CD14-positive monocyte (primary cell): ENCODE measurements around the gene MT1E. TPM values are rescaled to one million over a fixed set of nuclear protein-coding genes. Genes with fewer than 3 reads are reported as not detected.
A peak's percentile ranks its signal among the peaks of the same experiment; 100 is the strongest.
"Not testable (repeated sequence)": the region's sequence is repeated elsewhere in the genome, so short reads cannot be mapped to it uniquely, and the experiment has no call there.

Experiments
- DNase-seq, 3 donors: peaks; one replicate each; pipeline ENCODE4 v3.0.0-alpha.2; 2011 to 2022
- H2AFZ ChIP-seq: 2 replicates; pipeline ENCODE4 v1.6.0; 2012; ENCODE audit warnings: mild to moderate bottlenecking, low read depth, low read length, inconsistent platforms; ENCODE audit not compliant: insufficient read depth, poor library complexity, severe bottlenecking
- H3K27ac ChIP-seq, 2 donors: 1 replicate in 1 of 2; 2 replicates in 1 of 2; pipeline ENCODE4 v1.5.1; 2012 to 2013; ENCODE audit warnings: low read length in 2 of 2, control low read depth in 1 of 2, inconsistent platforms in 1 of 2, low read depth in 1 of 2, mild to moderate bottlenecking in 1 of 2
- H3K27me3 ChIP-seq, 2 donors: one replicate each; pipeline versions ENCODE4 v1.6.0 to v1.6.1; 2011 to 2013; ENCODE audit warnings: low read length in 2 of 2; ENCODE audit not compliant: control insufficient read depth in 2 of 2, insufficient read depth in 2 of 2
- H3K36me3 ChIP-seq, 2 donors: replicated peaks in 1 of 2; 1 replicate in 1 of 2; 2 replicates in 1 of 2; pipeline versions ENCODE4 v1.5.1 to v1.6.1; 2012 to 2013; ENCODE audit warnings: low read length in 2 of 2, control low read depth in 1 of 2, inconsistent platforms in 1 of 2, mild to moderate bottlenecking in 1 of 2; ENCODE audit not compliant: insufficient read depth in 2 of 2, control insufficient read depth in 1 of 2
- H3K4me1 ChIP-seq, 2 donors: 1 replicate in 1 of 2; 2 replicates in 1 of 2; pipeline versions ENCODE4 v1.5.1 to v1.6.1; 2012 to 2013; ENCODE audit warnings: low read length in 2 of 2, control low read depth in 1 of 2, inconsistent platforms in 1 of 2, mild to moderate bottlenecking in 1 of 2, moderate library complexity in 1 of 2; ENCODE audit not compliant: insufficient read depth in 2 of 2, control insufficient read depth in 1 of 2
- H3K4me2 ChIP-seq: replicated peaks from 2 replicates; pipeline ENCODE3; 2012; ENCODE audit warnings: low read length, moderate library complexity, mild to moderate bottlenecking; ENCODE audit not compliant: poor library complexity, severe bottlenecking; ENCODE audit errors: extremely low read depth
- H3K4me3 ChIP-seq, 3 experiments: fragments of 200-600 bp in 1 of 3; sonication (generic) in 1 of 3; replicated peaks in 1 of 3; 1 replicate in 2 of 3; 2 replicates in 1 of 3; pipeline ENCODE4 v1.5.1; 2011 to 2013; ENCODE audit warnings: low read length in 3 of 3, mild to moderate bottlenecking in 3 of 3, control low read depth in 2 of 3, low read depth in 2 of 3, inconsistent platforms in 1 of 3, moderate library complexity in 1 of 3
- H3K79me2 ChIP-seq: 2 replicates; pipeline ENCODE4 v1.6.0; 2012; ENCODE audit warnings: mild to moderate bottlenecking, control low read depth, inconsistent platforms, low read length, moderate library complexity; ENCODE audit not compliant: insufficient read depth
- H3K9ac ChIP-seq: 2 replicates; pipeline ENCODE4 v1.6.0; 2017; ENCODE audit warnings: low read length, mild to moderate bottlenecking; ENCODE audit not compliant: insufficient read depth, poor library complexity, severe bottlenecking
- H3K9me3 ChIP-seq, 2 donors: replicated peaks in 1 of 2; 1 replicate in 1 of 2; 2 replicates in 1 of 2; pipeline versions ENCODE4 v1.5.1 to v1.6.1; 2012 to 2013; ENCODE audit warnings: low read length in 2 of 2, control low read depth in 1 of 2; ENCODE audit not compliant: control insufficient read depth in 1 of 2, insufficient read depth in 1 of 2
- H4K20me1 ChIP-seq: 2 replicates; pipeline ENCODE4 v1.6.0; 2012; ENCODE audit warnings: mild to moderate bottlenecking, low read length, control low read depth, moderate library complexity; ENCODE audit not compliant: insufficient read depth
- H3K27ac Mint-ChIP-seq, 7 donors: one replicate each; pipeline ENCODE4 v1.8.0; 2020; ENCODE audit warnings: mild to moderate bottlenecking in 7 of 7, mixed read lengths in 7 of 7, moderate library complexity in 6 of 7, inconsistent platforms in 2 of 7
- H3K27me3 Mint-ChIP-seq, 3 donors: one replicate each; pipeline ENCODE4 v1.8.0; 2021 to 2022; ENCODE audit warnings: low read depth in 3 of 3, mild to moderate bottlenecking in 3 of 3, mixed read lengths in 3 of 3, moderate library complexity in 3 of 3, inconsistent platforms in 1 of 3
- H3K36me3 Mint-ChIP-seq, 2 donors: one replicate each; pipeline ENCODE4 v1.8.0; 2020; ENCODE audit warnings: mixed read lengths in 2 of 2, inconsistent platforms in 1 of 2, mild to moderate bottlenecking in 1 of 2
- H3K4me1 Mint-ChIP-seq: one replicate; pipeline ENCODE4 v1.8.0; 2020; ENCODE audit warnings: mild to moderate bottlenecking, mixed read lengths
- H3K4me3 Mint-ChIP-seq, 2 donors: one replicate each; pipeline ENCODE4 v1.8.0; 2020; ENCODE audit warnings: mild to moderate bottlenecking in 2 of 2, mixed read lengths in 2 of 2, moderate library complexity in 1 of 2
- H3K9me3 Mint-ChIP-seq, 7 donors: one replicate each; pipeline ENCODE4 v1.8.0; 2020 to 2022; ENCODE audit warnings: mixed read lengths in 7 of 7, mild to moderate bottlenecking in 6 of 7, moderate library complexity in 6 of 7, inconsistent platforms in 2 of 7
- WGBS: methylation state at CpG from one replicate; pipeline ENCODE4 v1.1.5; 2013; ENCODE audit warnings: missing lambda C conversion rate; ENCODE audit not compliant: insufficient coverage; 5-methylcytosine and 5-hydroxymethylcytosine counted together
- intact Hi-C, 2 donors: fragments of 100-400 bp; cut with micrococcal nuclease; formaldehyde crosslinking; loops; one replicate each; pipeline versions ENCODE4 v1.15.0 to v1.15.1; 2023
- polyA plus RNA-seq, 3 donors: library from polyadenylated mRNA; depleted of rRNA in 1 of 3; unstranded in 2 of 3; stranded (reverse) in 1 of 3; fragments of 300-500 nt in 2 of 3; fragments of >200 nt in 1 of 3; fragmentation: Illumina TruSeq in 2 of 3; gene quantifications; 1 replicate in 2 of 3; 2 replicates in 1 of 3; pipeline ENCODE4 v1.2.3, GENCODE V29; 2012 to 2021
- TF ChIP-seq, protein P1 (sequence below): fragments of 200-600 bp; IDR thresholded peaks from one replicate; pipeline ENCODE4 v1.8.0; 2022; ENCODE audit warnings: antibody characterized with exemption, mild to moderate bottlenecking

MT1E gene
- polyA plus RNA-seq, 3 donors, result 1.3 to 4.3 (median 4.0) TPM

GRCh38 chr16:56662357-56663354 is 37.1 kb downstream of the MT1E start:
- Mint-ChIP-seq H3K27me3 (peaks cover 68 to 78% (median 76%) of the 10 kb centered on the region in 3 donors), H3K4me1 (peaks cover 19% of the 10 kb centered on the region), H3K4me3 (peak overlapping the region; percentile 28 to 75), H3K27ac (no peak overlapping the region), H3K9me3 (peaks cover 0 to 6% (median 2%) of the 10 kb centered on the region in 7 donors), H3K36me3 (peaks cover 24 to 27% of the 10 kb centered on the region in 2 donors)
- TF ChIP-seq, protein P1, sequence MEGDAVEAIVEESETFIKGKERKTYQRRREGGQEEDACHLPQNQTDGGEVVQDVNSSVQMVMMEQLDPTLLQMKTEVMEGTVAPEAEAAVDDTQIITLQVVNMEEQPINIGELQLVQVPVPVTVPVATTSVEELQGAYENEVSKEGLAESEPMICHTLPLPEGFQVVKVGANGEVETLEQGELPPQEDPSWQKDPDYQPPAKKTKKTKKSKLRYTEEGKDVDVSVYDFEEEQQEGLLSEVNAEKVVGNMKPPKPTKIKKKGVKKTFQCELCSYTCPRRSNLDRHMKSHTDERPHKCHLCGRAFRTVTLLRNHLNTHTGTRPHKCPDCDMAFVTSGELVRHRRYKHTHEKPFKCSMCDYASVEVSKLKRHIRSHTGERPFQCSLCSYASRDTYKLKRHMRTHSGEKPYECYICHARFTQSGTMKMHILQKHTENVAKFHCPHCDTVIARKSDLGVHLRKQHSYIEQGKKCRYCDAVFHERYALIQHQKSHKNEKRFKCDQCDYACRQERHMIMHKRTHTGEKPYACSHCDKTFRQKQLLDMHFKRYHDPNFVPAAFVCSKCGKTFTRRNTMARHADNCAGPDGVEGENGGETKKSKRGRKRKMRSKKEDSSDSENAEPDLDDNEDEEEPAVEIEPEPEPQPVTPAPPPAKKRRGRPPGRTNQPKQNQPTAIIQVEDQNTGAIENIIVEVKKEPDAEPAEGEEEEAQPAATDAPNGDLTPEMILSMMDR, result no peak
- H3K79me2 ChIP-seq, result no peaks in the 10 kb centered on the region
- no peak overlapping the region for H2AFZ ChIP-seq
- peaks cover 8 to 16% of the 10 kb centered on the region in 2 donors for H3K4me1 ChIP-seq
- 7% methylated on average over 33 of the region's 48 CpGs for WGBS
- DNase-seq, result no peak
- no peak overlapping the region for H3K27ac ChIP-seq
- intact Hi-C loops, result no loop called here
- H3K9me3 ChIP-seq, result peaks cover 0 to 15% of the 10 kb centered on the region in 2 donors
- no peak overlapping the region for H3K9ac ChIP-seq
- no peaks in the 10 kb centered on the region for H3K36me3 ChIP-seq
- no peaks in the 10 kb centered on the region for H4K20me1 ChIP-seq
- no peak overlapping the region for H3K4me2 ChIP-seq
- H3K4me3 ChIP-seq, result no peak overlapping the region
- peaks cover 50 to 77% of the 10 kb centered on the region in 2 donors for H3K27me3 ChIP-seq

DNA sequence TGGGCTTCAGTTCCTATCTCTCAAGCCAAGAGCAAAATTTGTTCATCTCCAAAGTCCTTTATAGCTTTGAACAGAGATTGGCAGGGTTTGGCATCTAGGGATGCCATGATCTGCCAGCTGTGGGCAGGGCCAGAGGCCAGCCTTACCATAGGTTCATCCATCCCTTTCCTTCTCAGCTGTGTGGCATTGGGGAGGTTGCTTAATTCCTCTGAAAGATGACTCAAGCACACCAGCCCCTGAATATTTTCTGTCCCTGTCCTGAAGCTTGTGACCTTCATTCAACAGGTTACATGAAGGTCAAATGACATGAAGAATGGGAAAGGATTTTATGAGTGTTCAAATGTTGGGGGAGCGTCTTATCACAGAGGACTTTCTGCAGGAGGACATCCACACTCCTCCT is 38.9 kb downstream of the MT1E start:
- TF ChIP-seq, protein P1, result no peak
- Histone ChIP-seq H3K27ac (no peak overlapping the region), H3K27me3 (peaks cover 67 to 91% of the 10 kb centered on the region in 2 donors), H3K79me2 (no peaks in the 10 kb centered on the region), H4K20me1 (no peaks in the 10 kb centered on the region), H3K4me1 (peaks cover 5 to 13% of the 10 kb centered on the region in 2 donors), H3K4me3 (no peak overlapping the region), H2AFZ (no peak overlapping the region), H3K36me3 (no peaks in the 10 kb centered on the region), H3K4me2 (no peak overlapping the region), H3K9ac (no peak overlapping the region), H3K9me3 (peaks cover 0 to 29% of the 10 kb centered on the region in 2 donors)
- H3K27me3 Mint-ChIP-seq, result peaks cover 85 to 89% (median 85%) of the 10 kb centered on the region in 3 donors
- peak overlapping the region in 1 of 7 donors; percentile 11 for H3K27ac Mint-ChIP-seq
- DNase-seq, result no peak
- peaks cover 0 to 11% (median 4%) of the 10 kb centered on the region in 7 donors for H3K9me3 Mint-ChIP-seq
- peaks cover 22% of the 10 kb centered on the region for H3K4me1 Mint-ChIP-seq
- intact Hi-C loops, result no loop called here
- WGBS, result no CpG with 5 or more reads among the region's 1 CpG
- H3K4me3 Mint-ChIP-seq, result peak overlapping the region in 1 of 2 donors; percentile 71
- peaks cover 18 to 20% of the 10 kb centered on the region in 2 donors for H3K36me3 Mint-ChIP-seq

DNA sequence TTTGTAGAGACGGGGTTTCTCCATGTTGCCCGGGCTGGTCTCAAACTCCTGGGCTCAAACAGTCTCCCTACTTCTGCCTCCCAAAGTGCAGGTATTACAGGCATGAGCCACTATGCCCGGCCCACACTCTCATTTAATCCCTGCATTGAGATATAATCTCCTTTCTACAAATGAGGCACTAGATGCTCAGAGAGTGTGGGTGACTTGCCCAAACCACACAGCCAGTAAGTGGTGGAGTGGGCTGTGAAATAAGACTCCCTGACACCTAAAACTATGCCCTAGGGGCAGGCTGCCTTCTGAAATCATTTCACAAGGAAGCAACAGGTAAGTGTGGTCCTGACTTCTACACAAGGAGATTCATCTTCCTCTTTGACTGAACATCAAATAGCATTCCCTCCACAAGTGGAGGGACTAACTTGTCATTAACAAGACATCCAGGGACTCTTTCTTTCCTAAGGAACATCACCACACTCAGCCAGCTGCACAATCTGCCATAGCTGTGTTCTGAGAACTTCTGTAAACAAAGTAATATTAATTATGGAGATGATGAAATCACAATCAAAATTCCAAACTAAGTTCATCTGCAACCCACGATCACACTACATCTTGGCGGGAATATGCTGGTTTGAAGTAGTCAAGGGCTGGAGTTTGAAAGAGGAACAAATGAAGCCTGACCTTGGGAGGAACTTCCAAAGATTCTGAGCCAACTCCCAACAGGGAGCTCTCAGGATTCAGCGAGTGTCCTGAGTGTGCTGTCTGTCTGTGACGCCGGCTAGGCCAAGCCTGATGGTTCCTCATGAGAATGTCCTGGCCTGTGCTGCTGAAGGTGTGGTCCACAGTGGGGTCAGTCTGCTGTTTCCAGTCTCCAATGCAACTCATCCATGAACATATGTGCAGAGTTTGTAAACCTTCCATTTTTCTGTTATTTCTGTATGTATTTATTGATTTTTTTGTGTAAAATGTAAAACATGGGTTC is 40.0 kb downstream of the MT1E start:
- H3K36me3 ChIP-seq, DNase-seq, H3K79me2 ChIP-seq, H4K20me1 ChIP-seq, H3K27ac Mint-ChIP-seq, H3K4me3 ChIP-seq, H3K27ac ChIP-seq, H3K4me2 ChIP-seq, H3K9ac ChIP-seq, intact Hi-C loops, H2AFZ ChIP-seq: not testable (repeated sequence)
- Histone ChIP-seq H3K9me3 (peaks cover 0 to 34% of the 10 kb centered on the region in 2 donors), H3K4me1 (peaks cover 11 to 20% of the 10 kb centered on the region in 2 donors), H3K27me3 (peaks cover 74 to 96% of the 10 kb centered on the region in 2 donors)
- H3K36me3 Mint-ChIP-seq, result peaks cover 11% of the 10 kb centered on the region in 2 donors
- peak overlapping the region in 1 of 2 donors; percentile 73 for H3K4me3 Mint-ChIP-seq
- WGBS, result 72% methylated on average over 4 of the region's 8 CpGs
- H3K4me1 Mint-ChIP-seq, result peaks cover 29% of the 10 kb centered on the region
- peaks cover 90 to 96% (median 92%) of the 10 kb centered on the region in 3 donors for H3K27me3 Mint-ChIP-seq
- H3K9me3 Mint-ChIP-seq, result peaks cover 0 to 17% (median 6%) of the 10 kb centered on the region in 7 donors
